ENCODE data around the gene CARD19.

DNA sequence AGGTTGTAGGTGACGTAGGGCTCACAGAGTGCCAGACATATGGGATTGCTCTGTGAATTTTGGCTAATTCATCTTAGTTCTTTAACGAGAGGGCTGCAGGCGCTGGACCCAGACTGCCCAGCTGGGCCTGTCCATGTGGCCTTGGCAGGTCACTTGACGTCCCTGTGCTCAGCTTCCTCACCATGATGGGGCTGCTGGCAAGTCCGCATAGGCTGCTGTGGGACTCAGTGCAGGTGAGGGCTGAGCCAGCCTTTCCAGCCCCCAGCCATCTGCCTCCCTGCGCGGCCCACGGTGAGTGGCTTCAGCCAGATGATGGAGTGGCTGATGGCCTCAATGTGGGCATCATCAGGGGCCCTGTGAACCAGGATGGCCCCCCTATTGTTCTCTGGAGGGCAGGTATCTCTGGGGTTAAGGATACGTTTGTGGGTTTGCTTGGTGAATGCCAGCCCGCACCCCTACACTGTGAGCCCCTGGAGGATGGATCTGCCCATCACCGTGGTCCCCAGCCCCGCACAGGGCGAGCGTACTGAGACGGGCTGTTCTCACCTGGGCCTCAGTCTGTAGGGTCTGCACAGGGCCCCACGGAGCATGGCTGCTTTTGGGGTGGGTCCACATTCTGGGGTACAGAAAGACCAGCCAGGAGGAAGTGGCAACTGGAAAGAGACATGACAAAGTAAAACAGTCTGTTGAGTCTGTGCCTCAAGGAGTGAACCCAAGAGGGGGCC, 3.7 kb downstream of the CARD19 start:
- TF ChIP-seq, protein P1, sequence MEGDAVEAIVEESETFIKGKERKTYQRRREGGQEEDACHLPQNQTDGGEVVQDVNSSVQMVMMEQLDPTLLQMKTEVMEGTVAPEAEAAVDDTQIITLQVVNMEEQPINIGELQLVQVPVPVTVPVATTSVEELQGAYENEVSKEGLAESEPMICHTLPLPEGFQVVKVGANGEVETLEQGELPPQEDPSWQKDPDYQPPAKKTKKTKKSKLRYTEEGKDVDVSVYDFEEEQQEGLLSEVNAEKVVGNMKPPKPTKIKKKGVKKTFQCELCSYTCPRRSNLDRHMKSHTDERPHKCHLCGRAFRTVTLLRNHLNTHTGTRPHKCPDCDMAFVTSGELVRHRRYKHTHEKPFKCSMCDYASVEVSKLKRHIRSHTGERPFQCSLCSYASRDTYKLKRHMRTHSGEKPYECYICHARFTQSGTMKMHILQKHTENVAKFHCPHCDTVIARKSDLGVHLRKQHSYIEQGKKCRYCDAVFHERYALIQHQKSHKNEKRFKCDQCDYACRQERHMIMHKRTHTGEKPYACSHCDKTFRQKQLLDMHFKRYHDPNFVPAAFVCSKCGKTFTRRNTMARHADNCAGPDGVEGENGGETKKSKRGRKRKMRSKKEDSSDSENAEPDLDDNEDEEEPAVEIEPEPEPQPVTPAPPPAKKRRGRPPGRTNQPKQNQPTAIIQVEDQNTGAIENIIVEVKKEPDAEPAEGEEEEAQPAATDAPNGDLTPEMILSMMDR (IDR thresholded peaks at IDR 0.05) = no peak
- no peak for TF ChIP-seq POLR2A (IDR thresholded peaks at IDR 0.05)
